Mesenchymal stem cell (in vitro differentiated cells and primary cell): ENCODE measurements around the gene DRICH1.
A peak's percentile ranks its signal among the peaks of the same experiment; 100 is the strongest.
"Not testable (repeated sequence)": the region's sequence is repeated elsewhere in the genome, so short reads cannot be mapped to it uniquely, and the experiment has no call there.

ENCODE experiments used
- DNase-seq: peaks from one replicate; pipeline ENCODE4 v3.0.0-alpha.2; 2013
- H2AFZ ChIP-seq: one replicate; pipeline ENCODE4 v1.6.1; 2013; ENCODE audit warnings: low read depth, mild to moderate bottlenecking, control low read depth, inconsistent platforms, low read length, moderate library complexity
- H2AK5ac ChIP-seq: 2 replicates; pipeline ENCODE4 v1.6.1; 2013; ENCODE audit warnings: low read length, moderate library complexity, mild to moderate bottlenecking, inconsistent platforms; ENCODE audit not compliant: severe bottlenecking
- H2BK120ac ChIP-seq: one replicate; pipeline ENCODE4 v1.6.1; 2013; ENCODE audit warnings: low read depth, mild to moderate bottlenecking, inconsistent platforms, low read length, moderate library complexity
- H2BK12ac ChIP-seq, 2 experiments: one replicate each; pipeline ENCODE4 v1.6.1; 2013; ENCODE audit warnings: inconsistent platforms in 2 of 2, low read length in 2 of 2, mild to moderate bottlenecking in 2 of 2, moderate library complexity in 2 of 2, control low read depth in 1 of 2
- H2BK15ac ChIP-seq: one replicate; pipeline ENCODE4 v1.6.1; 2013; ENCODE audit warnings: mild to moderate bottlenecking, low read depth, inconsistent platforms; ENCODE audit not compliant: poor library complexity, severe bottlenecking
- H2BK5ac ChIP-seq: 2 replicates; pipeline ENCODE4 v1.6.1; 2013; ENCODE audit warnings: low read depth, mild to moderate bottlenecking, low read length, control low read depth, inconsistent platforms; ENCODE audit not compliant: poor library complexity, severe bottlenecking
- H3K14ac ChIP-seq, 2 experiments: one replicate each; pipeline ENCODE4 v1.6.1; 2013; ENCODE audit warnings: inconsistent platforms in 2 of 2, low read length in 2 of 2, control low read depth in 1 of 2, mild to moderate bottlenecking in 1 of 2, moderate library complexity in 1 of 2
- H3K18ac ChIP-seq, 2 experiments: one replicate each; pipeline ENCODE4 v1.6.1; 2013; ENCODE audit warnings: inconsistent platforms in 2 of 2, low read length in 2 of 2, control low read depth in 1 of 2, low read depth in 1 of 2, mild to moderate bottlenecking in 1 of 2
- H3K23ac ChIP-seq, 2 experiments: one replicate each; pipeline ENCODE4 v1.6.1; 2013; ENCODE audit warnings: inconsistent platforms in 2 of 2, low read length in 2 of 2, mild to moderate bottlenecking in 2 of 2, moderate library complexity in 2 of 2, control low read depth in 1 of 2
- H3K27ac ChIP-seq: 2 replicates; pipeline ENCODE4 v1.5.1; 2013; ENCODE audit warnings: mild to moderate bottlenecking, moderate library complexity, low read length, control low read depth, inconsistent platforms; ENCODE audit not compliant: poor library complexity, severe bottlenecking
- H3K27me3 ChIP-seq, 2 experiments: 2 replicates each; pipeline versions ENCODE4 v1.6.1 to v1.7.0; 2013; ENCODE audit warnings: low read length in 2 of 2, mild to moderate bottlenecking in 2 of 2, moderate library complexity in 2 of 2, control low read depth in 1 of 2, inconsistent platforms in 1 of 2; ENCODE audit not compliant: control insufficient read depth in 1 of 2, insufficient read depth in 1 of 2
- H3K36me3 ChIP-seq, 2 experiments: 2 replicates each; pipeline versions ENCODE4 v1.6.1 to v1.7.0; 2013; ENCODE audit warnings: low read length in 2 of 2, control low read depth in 1 of 2, inconsistent platforms in 1 of 2, low read depth in 1 of 2, mild to moderate bottlenecking in 1 of 2; ENCODE audit not compliant: insufficient read depth in 2 of 2, control insufficient read depth in 1 of 2
- H3K4ac ChIP-seq, 2 experiments: one replicate each; pipeline ENCODE4 v1.6.1; 2013; ENCODE audit warnings: inconsistent platforms in 2 of 2, low read length in 2 of 2, mild to moderate bottlenecking in 2 of 2, moderate library complexity in 2 of 2, control low read depth in 1 of 2, low read depth in 1 of 2
- H3K4me1 ChIP-seq: 2 replicates; pipeline ENCODE4 v1.6.1; 2013; ENCODE audit warnings: low read depth, low read length, control low read depth; ENCODE audit not compliant: control insufficient read depth, insufficient read depth
- H3K4me2 ChIP-seq: 2 replicates; pipeline ENCODE4 v1.6.1; 2013; ENCODE audit warnings: low read length, mild to moderate bottlenecking, inconsistent platforms; ENCODE audit not compliant: poor library complexity, severe bottlenecking
- H3K4me3 ChIP-seq, 2 experiments: 2 replicates each; pipeline versions ENCODE4 v1.5.1 to v1.7.0; 2013; ENCODE audit warnings: low read length in 2 of 2, mild to moderate bottlenecking in 2 of 2, control low read depth in 1 of 2, low read depth in 1 of 2; ENCODE audit not compliant: insufficient read depth in 1 of 2
- H3K79me1 ChIP-seq: replicated peaks from 2 replicates; pipeline ENCODE4 v1.6.1; 2013; ENCODE audit warnings: mild to moderate bottlenecking, control low read depth, low read length, inconsistent platforms; ENCODE audit not compliant: poor library complexity, severe bottlenecking
- H3K9ac ChIP-seq: 2 replicates; pipeline ENCODE4 v1.7.0; 2013; ENCODE audit warnings: mild to moderate bottlenecking, low read length, moderate library complexity
- H3K9me3 ChIP-seq: 2 replicates; pipeline ENCODE4 v1.7.0; 2013; ENCODE audit warnings: mild to moderate bottlenecking, low read length; ENCODE audit not compliant: control insufficient read depth
- H4K8ac ChIP-seq: one replicate; pipeline ENCODE4 v1.6.1; 2013; ENCODE audit warnings: inconsistent platforms, mild to moderate bottlenecking, low read length, moderate library complexity
- H4K91ac ChIP-seq: one replicate; pipeline ENCODE4 v1.6.1; 2013; ENCODE audit warnings: mild to moderate bottlenecking, low read length, inconsistent platforms
- WGBS: methylation state at CpG from one replicate; pipeline ENCODE4 v1.1.7; 2013; ENCODE audit warnings: mixed read lengths; 5-methylcytosine and 5-hydroxymethylcytosine counted together

DRICH1 gene

GRCh38 chr22:23595904-23596303 lies 36.2 kb downstream of the DRICH1 start:
- not testable (repeated sequence) for H3K18ac ChIP-seq, H3K4me2 ChIP-seq, H3K23ac ChIP-seq, DNase-seq, H3K4me1 ChIP-seq, H2AK5ac ChIP-seq, H2AFZ ChIP-seq, H3K79me1 ChIP-seq, H2BK15ac ChIP-seq, H3K9ac ChIP-seq, H3K27ac ChIP-seq, H2BK120ac ChIP-seq, H3K4me3 ChIP-seq, H2BK12ac ChIP-seq, H2BK5ac ChIP-seq, H4K91ac ChIP-seq, H3K36me3 ChIP-seq, H3K14ac ChIP-seq, H3K4ac ChIP-seq, H3K9me3 ChIP-seq, H4K8ac ChIP-seq
- H3K27me3 ChIP-seq: peaks cover 14% of the 10 kb centered on the region in 2 experiments
- 47% methylated on average over 6 of the region's 6 CpGs for WGBS

- DNase-seq: no peak
- Histone ChIP-seq H2BK12ac (no peak overlapping the region), H3K9ac (no peak overlapping the region), H3K36me3 (no peaks in the 10 kb centered on the region), H3K23ac (no peak overlapping the region), H3K79me1 (no peaks in the 10 kb centered on the region), H2BK5ac (no peak overlapping the region), H4K8ac (no peak overlapping the region), H2BK15ac (no peak overlapping the region), H3K4me1 (no peaks in the 10 kb centered on the region), H4K91ac (no peak overlapping the region), H2AK5ac (no peak overlapping the region), H3K9me3 (no peaks in the 10 kb centered on the region), H3K18ac (no peak overlapping the region), H2BK120ac (no peak overlapping the region), H3K27me3 (peaks cover 8 to 18% of the 10 kb centered on the region in 2 experiments), H2AFZ (no peak overlapping the region), H3K27ac (no peak overlapping the region), H3K4ac (no peak overlapping the region), H3K14ac (no peak overlapping the region), H3K4me2 (no peak overlapping the region), H3K4me3 (no peak overlapping the region)
- WGBS: 89% methylated on average over 7 of the region's 7 CpGs
Observed at GRCh38 chr22:23591846-23592245, 40.3 kb downstream of the DRICH1 start.

- Histone ChIP-seq H3K9ac (no peak overlapping the region), H3K9me3 (no peaks in the 10 kb centered on the region), H2AFZ (no peak overlapping the region), H3K4me2 (no peak overlapping the region), H3K14ac (no peak overlapping the region), H3K4ac (no peak overlapping the region), H3K27me3 (peaks cover 8 to 18% of the 10 kb centered on the region in 2 experiments), H3K4me3 (no peak overlapping the region), H3K27ac (no peak overlapping the region), H3K79me1 (no peaks in the 10 kb centered on the region), H3K23ac (no peak overlapping the region), H2AK5ac (no peak overlapping the region), H2BK5ac (no peak overlapping the region), H3K18ac (no peak overlapping the region), H2BK15ac (no peak overlapping the region), H4K91ac (no peak overlapping the region), H2BK120ac (no peak overlapping the region), H2BK12ac (no peak overlapping the region), H3K4me1 (no peaks in the 10 kb centered on the region), H3K36me3 (no peaks in the 10 kb centered on the region), H4K8ac (no peak overlapping the region)
- peak; percentile 64 for DNase-seq
- 42% methylated on average over 11 of the region's 11 CpGs for WGBS
Observed at GRCh38 chr22:23591201-23591791, 40.8 kb downstream of the DRICH1 start.

- WGBS: 54% methylated on average over 6 of the region's 6 CpGs
- no peak overlapping the region for H3K4ac ChIP-seq
Observed at GRCh38 chr22:23583836-23584235, 48.3 kb downstream of the DRICH1 start.

More at GRCh38 chr22:23583836-23584235, 48.3 kb downstream of the DRICH1 start:
- no peak overlapping the region for H2BK120ac ChIP-seq
- no peak overlapping the region for H3K4me2 ChIP-seq
- peaks cover 16 to 17% of the 10 kb centered on the region in 2 experiments for H3K27me3 ChIP-seq
- H3K36me3 ChIP-seq: no peaks in the 10 kb centered on the region
- no peak overlapping the region for H3K4me3 ChIP-seq
- H3K9ac ChIP-seq: no peak overlapping the region
- H3K79me1 ChIP-seq: no peaks in the 10 kb centered on the region
- H3K9me3 ChIP-seq: no peaks in the 10 kb centered on the region
- H4K8ac ChIP-seq: no peak overlapping the region
- H3K18ac ChIP-seq: no peak overlapping the region
- no peak overlapping the region for H2BK15ac ChIP-seq
- no peak overlapping the region for H2BK5ac ChIP-seq
- no peak overlapping the region for H4K91ac ChIP-seq
- H3K27ac ChIP-seq: no peak overlapping the region
- H3K23ac ChIP-seq: no peak overlapping the region
- H3K14ac ChIP-seq: peak overlapping the region in 1 of 2 experiments; percentile 23
- H2AFZ ChIP-seq: no peak overlapping the region
- H2AK5ac ChIP-seq: no peak overlapping the region
- no peak overlapping the region for H2BK12ac ChIP-seq
- H3K4me1 ChIP-seq: no peaks in the 10 kb centered on the region
- DNase-seq: no peak
